Ovary (tissue), 9 donors: ENCODE results near the gene WHRN. TPM values are rescaled to one million over a fixed set of nuclear protein-coding genes. Genes with fewer than 3 reads are reported as not detected.
A peak's percentile ranks its signal among the peaks of the same experiment; 100 is the strongest.

Experiments used
- DNase-seq, 5 donors: peaks; one replicate each; pipeline ENCODE4 v3.0.0-alpha.2; 2019 to 2020
- H3K27ac ChIP-seq, 2 donors: fragments of 200-600 bp; one replicate each; pipeline versions ENCODE4 v1.5.1 to v1.8.0; 2019 to 2022
- H3K27me3 ChIP-seq: fragments of 200-600 bp; one replicate; pipeline ENCODE4 v1.8.0; 2022
- H3K36me3 ChIP-seq: fragments of 200-600 bp; sonication (generic); one replicate; pipeline ENCODE4 v1.5.1; 2019
- H3K4me1 ChIP-seq: one replicate; pipeline ENCODE4 v1.8.1; 2013; ENCODE audit warnings: mild to moderate bottlenecking, moderate library complexity; ENCODE audit not compliant: insufficient read depth
- H3K4me3 ChIP-seq: fragments of 200-600 bp; sonication (generic); one replicate; pipeline ENCODE4 v1.5.1; 2017
- H3K9me3 ChIP-seq, 2 donors: fragments of 200-600 bp in 1 of 2; sonication (generic) in 1 of 2; one replicate each; pipeline versions ENCODE4 v1.5.1 to v1.8.1; 2013 to 2019; ENCODE audit warnings: mild to moderate bottlenecking in 1 of 2, moderate library complexity in 1 of 2
- EP300 ChIP-seq: sonication (generic); formaldehyde crosslinking; IDR thresholded peaks from one replicate; pipeline ENCODE4 v1.6.1; 2017; ENCODE audit warnings: antibody characterized with exemption
- POLR2A ChIP-seq: fragments of 450-650 bp; IDR thresholded peaks from one replicate; pipeline ENCODE4 v1.6.1; 2017; ENCODE audit warnings: antibody characterized with exemption, mild to moderate bottlenecking, moderate library complexity
- WGBS, 3 donors: extraction: QIAGEN DNeasy Blood & Tissue Kit in 1 of 3; methylation state at CpG; one replicate each; pipeline versions ENCODE4 v1.1.5 to v1.1.7; 2013 to 2017; 5-methylcytosine and 5-hydroxymethylcytosine counted together
- intact Hi-C, 4 donors: fragments of 100-400 bp; cut with DNase I; formaldehyde crosslinking; loops; one replicate each; pipeline versions ENCODE4 v1.11.0 to v1.15.1; 2022 to 2023
- polyA plus RNA-seq, 2 donors: library from polyadenylated mRNA; stranded (reverse); fragments of 200-250 nt in 1 of 2; fragments of 350-450 nt in 1 of 2; fragmentation: Illumina TruSeq in 1 of 2; extraction: RNeasy Lipid Tissue Mini Kit (QIAGEN cat#74804) in 1 of 2; gene quantifications; one replicate each; pipeline ENCODE4 v1.2.3, GENCODE V29; 2013 to 2014
- total RNA-seq, 7 donors: library from RNA; depleted of rRNA in 2 of 7; stranded (reverse); fragments of >200 nt in 2 of 7; fragmentation: NEBNext Ultra II Directional in 3 of 7; extraction: Animal tissue kit (Norgen Biotek cat#: 25700) in 3 of 7; gene quantifications; one replicate each; pipeline versions ENCODE4 v1.1.0 to v1.2.4, GENCODE V29; 2016 to 2023
- TF ChIP-seq, protein P1 (sequence below), 3 donors: fragments of 450-650 bp in 2 of 3; fragments of 200-600 bp in 1 of 3; IDR thresholded peaks; one replicate each; pipeline versions ENCODE4 v1.5.1 to v1.8.0; 2016 to 2022; ENCODE audit warnings: antibody characterized with exemption in 3 of 3, mild to moderate bottlenecking in 1 of 3
- donor health status: DM: no; HTN: no; CAD: no; lungs with moderate emphysema.
- donor health status: DM: no; HTN: no; CAD: no.
- donor health status: Bipolar disorder and iron deficiency.
- donor health status: DM: yes; HTN: yes; CAD: no.
- donor health status: DM: no; HTN: no; CAD: no.
- donor health status: DM: yes; HTN: yes; CAD: no.

WHRN gene
- total and polyA plus RNA-seq, 9 donors = 1.7 to 28.5 (median 20.3) TPM

- TF ChIP-seq, protein P1, sequence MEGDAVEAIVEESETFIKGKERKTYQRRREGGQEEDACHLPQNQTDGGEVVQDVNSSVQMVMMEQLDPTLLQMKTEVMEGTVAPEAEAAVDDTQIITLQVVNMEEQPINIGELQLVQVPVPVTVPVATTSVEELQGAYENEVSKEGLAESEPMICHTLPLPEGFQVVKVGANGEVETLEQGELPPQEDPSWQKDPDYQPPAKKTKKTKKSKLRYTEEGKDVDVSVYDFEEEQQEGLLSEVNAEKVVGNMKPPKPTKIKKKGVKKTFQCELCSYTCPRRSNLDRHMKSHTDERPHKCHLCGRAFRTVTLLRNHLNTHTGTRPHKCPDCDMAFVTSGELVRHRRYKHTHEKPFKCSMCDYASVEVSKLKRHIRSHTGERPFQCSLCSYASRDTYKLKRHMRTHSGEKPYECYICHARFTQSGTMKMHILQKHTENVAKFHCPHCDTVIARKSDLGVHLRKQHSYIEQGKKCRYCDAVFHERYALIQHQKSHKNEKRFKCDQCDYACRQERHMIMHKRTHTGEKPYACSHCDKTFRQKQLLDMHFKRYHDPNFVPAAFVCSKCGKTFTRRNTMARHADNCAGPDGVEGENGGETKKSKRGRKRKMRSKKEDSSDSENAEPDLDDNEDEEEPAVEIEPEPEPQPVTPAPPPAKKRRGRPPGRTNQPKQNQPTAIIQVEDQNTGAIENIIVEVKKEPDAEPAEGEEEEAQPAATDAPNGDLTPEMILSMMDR (IDR thresholded peaks at IDR 0.05) = no peak
- TF ChIP-seq EP300 = no peak
- TF ChIP-seq POLR2A = no peak
- WGBS, 3 donors = 40 to 54% (median 53%) methylated on average over 4 of the region's 4 CpGs
- H3K9me3 ChIP-seq = no peaks in the 10 kb centered on the region
- no peaks in the 10 kb centered on the region for H3K36me3 ChIP-seq
- peaks cover 9% of the 10 kb centered on the region for H3K4me1 ChIP-seq
- DNase-seq = no peak
- no peaks in the 10 kb centered on the region for H3K27me3 ChIP-seq
- peak overlapping the region in 1 of 2 donors; percentile 55 for H3K27ac ChIP-seq
- intact Hi-C loops = loop anchor here in 1 of 4 donors (10.0 kb wide), 1 partner anchor 64 kb away; no protein-coding TSS in a partner anchor
- no peak overlapping the region for H3K4me3 ChIP-seq
Measured at GRCh38 chr9:114480746-114481435, 24.4 kb downstream of the WHRN start.

DNA sequence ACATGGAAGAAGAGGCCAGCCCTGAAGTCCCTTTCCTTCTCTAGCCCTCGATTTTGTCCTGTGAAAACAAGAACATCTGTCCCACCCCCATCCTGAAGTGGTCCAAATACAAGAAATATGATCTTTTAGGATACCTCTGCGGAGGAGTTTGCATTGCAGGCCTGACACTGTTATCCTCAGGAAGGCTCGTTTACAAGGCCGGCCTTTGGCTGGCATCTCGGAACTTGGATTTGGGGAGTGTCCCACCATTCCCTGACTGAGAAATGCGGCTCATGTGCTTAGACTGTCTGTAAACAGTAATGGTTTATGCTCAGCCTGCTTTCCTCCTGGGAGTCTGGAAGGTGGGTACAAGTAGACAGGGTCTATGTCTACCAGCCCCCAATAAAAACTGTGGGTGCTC lies 26.4 kb downstream of the WHRN start:
- TF ChIP-seq POLR2A = no peak
- Histone ChIP-seq H3K4me3 (no peak overlapping the region), H3K36me3 (no peaks in the 10 kb centered on the region), H3K9me3 (no peaks in the 10 kb centered on the region), H3K4me1 (peaks cover 6% of the 10 kb centered on the region), H3K27ac (no peak overlapping the region), H3K27me3 (no peaks in the 10 kb centered on the region)
- DNase-seq = no peak
- intact Hi-C loops = no loop called here
- WGBS, 3 donors = 25 to 31% (median 26%) methylated on average over 6 of the region's 6 CpGs

GRCh38 chr9:114478459-114478858 lies 26.8 kb downstream of the WHRN start:
- intact Hi-C loops = no loop called here
- Histone ChIP-seq H3K27ac (no peak overlapping the region), H3K9me3 (no peaks in the 10 kb centered on the region), H3K36me3 (no peaks in the 10 kb centered on the region), H3K4me1 (peaks cover 6% of the 10 kb centered on the region), H3K27me3 (no peaks in the 10 kb centered on the region), H3K4me3 (no peak overlapping the region)
- 85 to 88% (median 87%) methylated on average over 10 to 11 of the region's 11 CpGs for WGBS, 3 donors
- TF ChIP-seq EP300 (no peak), POLR2A (no peak)
- TF ChIP-seq, protein P1 (IDR thresholded peaks at IDR 0.05) = no peak
- no peak for DNase-seq

DNA sequence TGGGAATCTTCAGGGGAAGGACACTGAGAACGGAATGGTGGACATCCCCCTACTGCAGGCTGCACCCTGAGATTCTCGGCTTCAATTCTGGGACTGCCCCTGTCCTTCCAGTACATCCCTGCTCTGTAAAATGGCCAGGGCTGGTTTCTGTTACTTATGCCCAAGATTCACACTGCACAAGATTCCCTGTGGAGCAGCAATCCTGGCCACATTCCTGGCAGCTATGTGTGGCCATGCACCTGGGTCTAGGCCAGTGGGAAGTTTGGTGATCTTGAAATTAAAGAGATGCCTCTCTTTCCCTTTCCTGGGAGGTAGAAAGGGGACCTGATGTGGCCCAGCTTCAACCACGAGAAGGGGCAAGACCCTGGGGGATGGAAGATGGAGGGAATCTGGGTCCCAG lies 27.6 kb downstream of the WHRN start:
- no peak overlapping the region for H3K4me3 ChIP-seq
- no peak for DNase-seq
- WGBS, 3 donors = 91 to 97% (median 91%) methylated on average over 3 of the region's 3 CpGs
- H3K27me3 ChIP-seq = no peaks in the 10 kb centered on the region
- intact Hi-C loops = no loop called here
- H3K27ac ChIP-seq = no peak overlapping the region
- no peaks in the 10 kb centered on the region for H3K9me3 ChIP-seq
- TF ChIP-seq, protein P1 (IDR thresholded peaks at IDR 0.05) = no peak
- TF ChIP-seq POLR2A (no peak), EP300 (no peak)
- H3K4me1 ChIP-seq = peaks cover 9% of the 10 kb centered on the region
- no peaks in the 10 kb centered on the region for H3K36me3 ChIP-seq

DNA sequence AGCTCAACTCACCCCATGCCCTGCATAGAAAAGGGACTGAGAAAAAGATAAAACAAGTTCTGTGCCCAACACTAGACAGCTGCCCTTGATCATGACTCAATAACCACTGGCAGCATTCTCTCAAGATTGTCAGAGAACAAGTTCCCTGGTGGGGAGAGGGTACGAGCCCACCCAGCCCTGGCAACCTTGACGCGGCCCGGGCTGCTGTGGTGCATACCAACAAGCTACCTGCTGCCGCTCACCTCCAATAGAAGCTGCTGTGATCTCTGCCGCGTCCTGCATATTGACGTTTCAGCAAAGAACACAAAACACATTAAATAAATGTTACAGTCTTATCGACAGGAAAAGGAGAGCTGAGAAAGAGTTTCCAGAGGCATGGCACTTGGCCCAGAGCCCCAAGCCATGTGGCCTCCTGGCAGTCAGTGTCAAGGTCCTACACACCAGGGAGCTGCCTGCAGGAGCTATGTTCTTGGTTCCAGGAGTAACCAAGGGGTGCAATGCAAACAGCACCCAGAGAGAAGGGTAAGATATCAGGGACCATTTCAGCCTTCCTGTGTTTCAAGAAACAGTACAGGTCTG lies 28.3 kb downstream of the WHRN start:
- H3K4me1 ChIP-seq = peaks cover 9% of the 10 kb centered on the region
- intact Hi-C loops = no loop called here
- H3K27ac ChIP-seq = no peak overlapping the region
- no peak for DNase-seq
- H3K9me3 ChIP-seq = no peaks in the 10 kb centered on the region
- WGBS, 3 donors = 84 to 93% (median 87%) methylated on average over 9 of the region's 9 CpGs
- no peaks in the 10 kb centered on the region for H3K36me3 ChIP-seq
- H3K27me3 ChIP-seq = no peaks in the 10 kb centered on the region
- H3K4me3 ChIP-seq = no peak overlapping the region
- TF ChIP-seq, protein P1 (IDR thresholded peaks at IDR 0.05) = no peak
- TF ChIP-seq POLR2A = no peak
- TF ChIP-seq EP300 = no peak
